ENCODE data around the gene DNAJC3.
A peak's percentile ranks its signal among the peaks of the same experiment; 100 is the strongest.
"Not testable (repeated sequence)": the region's sequence is repeated elsewhere in the genome, so short reads cannot be mapped to it uniquely, and the experiment has no call there.

DNAJC3 gene

GRCh38 chr13:95784161-95784899, 107.4 kb downstream of the DNAJC3 start:
- no peak for DNase-seq

GRCh38 chr13:95784900-95785290, 108.0 kb downstream of the DNAJC3 start:
- DNase-seq = no peak

GRCh38 chr13:95787356-95788099, 110.6 kb downstream of the DNAJC3 start:
- DNase-seq = no peak

- DNase-seq = no peak
These were observed 111.1 kb downstream of the DNAJC3 start for GRCh38 chr13:95788100-95788463.

GRCh38 chr13:95789315-95789714, 112.4 kb downstream of the DNAJC3 start:
- DNase-seq = not testable (repeated sequence)

GRCh38 chr13:95791084-95791722, 114.3 kb downstream of the DNAJC3 start:
- no peak for DNase-seq

GRCh38 chr13:95793018-95793555, 116.1 kb downstream of the DNAJC3 start:
- no peak for DNase-seq

GRCh38 chr13:95793781-95794180, 116.8 kb downstream of the DNAJC3 start:
- DNase-seq = no peak

GRCh38 chr13:95797016-95797415, 120.1 kb downstream of the DNAJC3 start:
- DNase-seq = no peak

GRCh38 chr13:95800436-95800835, 123.5 kb downstream of the DNAJC3 start:
- no peak for DNase-seq

GRCh38 chr13:95801825-95802224, 124.9 kb downstream of the DNAJC3 start:
- no peak for DNase-seq

- DNase-seq = no peak
These were observed 129.0 kb downstream of the DNAJC3 start for GRCh38 chr13:95805921-95806320.

GRCh38 chr13:95809429-95809828, 132.5 kb downstream of the DNAJC3 start:
- no peak for DNase-seq

- no peak for DNase-seq
These were observed 136.2 kb downstream of the DNAJC3 start for GRCh38 chr13:95813139-95813538.

- DNase-seq = no peak
These were observed 137.6 kb downstream of the DNAJC3 start for GRCh38 chr13:95814495-95814894.

GRCh38 chr13:95822303-95822702, 145.4 kb downstream of the DNAJC3 start:
- no peak for DNase-seq

GRCh38 chr13:95833126-95833525, 156.2 kb downstream of the DNAJC3 start:
- no peak for DNase-seq

- DNase-seq = no peak
These were observed 156.8 kb downstream of the DNAJC3 start for GRCh38 chr13:95833719-95834118.

GRCh38 chr13:95834134-95834765, 157.3 kb downstream of the DNAJC3 start:
- DNase-seq = peak; percentile 27

GRCh38 chr13:95841894-95842293, 165.0 kb downstream of the DNAJC3 start:
- DNase-seq = no peak

GRCh38 chr13:95842898-95843297, 166.0 kb downstream of the DNAJC3 start:
- no peak for DNase-seq
